Caco-2 (cell line): ENCODE measurements around the gene UPK3B. TPM values are rescaled to one million over a fixed set of nuclear protein-coding genes. Genes with fewer than 3 reads are reported as not detected.
A peak's percentile ranks its signal among the peaks of the same experiment; 100 is the strongest.
"Not testable (repeated sequence)": the region's sequence is repeated elsewhere in the genome, so short reads cannot be mapped to it uniquely, and the experiment has no call there.

ENCODE experiments used
- Bru-seq: library from RNA; stranded (reverse); fragments of 400-500 nt; gene quantifications from one replicate; lab custom pipeline; 2021; lab: Mats Ljungman, UMichigan
- BruChase-seq, 2 experiments: library from RNA; stranded (reverse); fragments of 400-500 nt; gene quantifications; one replicate each; lab custom pipeline; 2021; lab: Mats Ljungman, UMichigan
- BruUV-seq: library from RNA; stranded (reverse); fragments of 400-500 nt; replicated peaks from 2 replicates; lab custom pipeline; 2021; lab: Mats Ljungman, UMichigan
- CTCF ChIA-PET: fragments of 300-600 bp; sonication (Branson Sonifier 250); formaldehyde crosslinking; loops from one replicate; lab custom pipeline; 2022; ENCODE audit warnings: antibody characterized with exemption; lab: Charles Lee
- POLR2A ChIA-PET: fragments of 300-600 bp; sonication (Branson Sonifier 250); formaldehyde crosslinking; loops from one replicate; lab custom pipeline; 2022; ENCODE audit warnings: antibody characterized with exemption; lab: Charles Lee
- DNase-seq, 2 experiments: peaks; one replicate each; pipeline versions ENCODE4 v3.0.0 to v3.0.0-alpha.2; 2020 to 2022
- H3K27me3 ChIP-seq: replicated peaks from 2 replicates; pipeline ENCODE4 v1.6.0; 2011; ENCODE audit warnings: low read length; ENCODE audit not compliant: control insufficient read depth, insufficient read depth
- H3K36me3 ChIP-seq: 2 replicates; pipeline ENCODE4 v1.5.1; 2011; ENCODE audit warnings: low read length; ENCODE audit not compliant: control insufficient read depth, insufficient read depth
- H3K4me1 ChIP-seq: fragments of 250-450 bp; sonication (Bioruptor Pico); 2 replicates; pipeline ENCODE4 v1.5.1; 2020; ENCODE audit warnings: mild to moderate bottlenecking
- H3K4me3 ChIP-seq: 2 replicates; pipeline ENCODE4 v1.5.1; 2011; ENCODE audit warnings: low read depth, mild to moderate bottlenecking, control low read depth, low read length
- H3K9me3 ChIP-seq: fragments of 250-450 bp; sonication (Bioruptor Pico); 2 replicates; pipeline ENCODE4 v1.5.1; 2020; ENCODE audit warnings: mild to moderate bottlenecking, moderate library complexity
- H3K27ac Mint-ChIP-seq: one replicate; pipeline ENCODE4 v1.8.0; 2022; ENCODE audit warnings: mixed read lengths; ENCODE audit not compliant: unreplicated experiment
- H3K27me3 Mint-ChIP-seq: one replicate; pipeline ENCODE4 v1.8.0; 2022; ENCODE audit warnings: mixed read lengths; ENCODE audit not compliant: insufficient read depth, unreplicated experiment
- H3K36me3 Mint-ChIP-seq: one replicate; pipeline ENCODE4 v1.8.0; 2022; ENCODE audit warnings: mild to moderate bottlenecking, mixed read lengths; ENCODE audit not compliant: insufficient read depth, unreplicated experiment
- H3K4me1 Mint-ChIP-seq: one replicate; pipeline ENCODE4 v1.8.0; 2022; ENCODE audit warnings: low read depth, mixed read lengths; ENCODE audit not compliant: unreplicated experiment
- H3K4me3 Mint-ChIP-seq: one replicate; pipeline ENCODE4 v1.8.0; 2022; ENCODE audit warnings: mild to moderate bottlenecking, moderate library complexity, mixed read lengths; ENCODE audit not compliant: unreplicated experiment
- H3K9me3 Mint-ChIP-seq: one replicate; pipeline ENCODE4 v1.8.0; 2022; ENCODE audit warnings: mixed read lengths; ENCODE audit not compliant: unreplicated experiment
- intact Hi-C: fragments of 100-400 bp; cut with micrococcal nuclease; formaldehyde crosslinking; loops from one replicate; pipeline ENCODE4 v1.10.0; 2022; ENCODE audit not compliant: unreplicated experiment
- long read RNA-seq: library from polyadenylated mRNA; stranded (forward); transcript quantifications from one replicate; pipeline ENCODE4 v2.0.0, GENCODE V29; 2022
- total RNA-seq: library from RNA; stranded (reverse); gene quantifications from 2 replicates; pipeline ENCODE4 v1.2.3, GENCODE V29; 2022
- TF ChIP-seq, protein P1 (sequence below), 2 experiments: fragments of 200-600 bp in 1 of 2; IDR thresholded peaks; 1 replicate in 1 of 2; 2 replicates in 1 of 2; pipeline versions ENCODE4 v1.5.1 to v1.8.0; 2011 to 2022; ENCODE audit warnings: antibody characterized with exemption in 1 of 2, control low read depth in 1 of 2, inconsistent platforms in 1 of 2, low read depth in 1 of 2, low read length in 1 of 2, mild to moderate bottlenecking in 1 of 2, moderate library complexity in 1 of 2; ENCODE audit not compliant: insufficient read depth in 1 of 2, severe bottlenecking in 1 of 2, unreplicated experiment in 1 of 2

The UPK3B gene
- 5.3 and 9.1 TPM in 2 replicates for total RNA-seq
- Bru-seq, nascent RNA = percentile 35 among the genes with signal in this experiment
- BruChase-seq, experiment 1, labeled RNA remaining after a 2-hour chase = percentile 36 among the genes with signal in this experiment
- percentile 43 among the genes with signal in this experiment for BruChase-seq, experiment 2, labeled RNA remaining after a 6-hour chase
- long read RNA-seq, partial matches to known transcripts = 0 of 1 reads
- long read RNA-seq, other reads (novel, unspliced or antisense) = 0 of 1 reads

DNA sequence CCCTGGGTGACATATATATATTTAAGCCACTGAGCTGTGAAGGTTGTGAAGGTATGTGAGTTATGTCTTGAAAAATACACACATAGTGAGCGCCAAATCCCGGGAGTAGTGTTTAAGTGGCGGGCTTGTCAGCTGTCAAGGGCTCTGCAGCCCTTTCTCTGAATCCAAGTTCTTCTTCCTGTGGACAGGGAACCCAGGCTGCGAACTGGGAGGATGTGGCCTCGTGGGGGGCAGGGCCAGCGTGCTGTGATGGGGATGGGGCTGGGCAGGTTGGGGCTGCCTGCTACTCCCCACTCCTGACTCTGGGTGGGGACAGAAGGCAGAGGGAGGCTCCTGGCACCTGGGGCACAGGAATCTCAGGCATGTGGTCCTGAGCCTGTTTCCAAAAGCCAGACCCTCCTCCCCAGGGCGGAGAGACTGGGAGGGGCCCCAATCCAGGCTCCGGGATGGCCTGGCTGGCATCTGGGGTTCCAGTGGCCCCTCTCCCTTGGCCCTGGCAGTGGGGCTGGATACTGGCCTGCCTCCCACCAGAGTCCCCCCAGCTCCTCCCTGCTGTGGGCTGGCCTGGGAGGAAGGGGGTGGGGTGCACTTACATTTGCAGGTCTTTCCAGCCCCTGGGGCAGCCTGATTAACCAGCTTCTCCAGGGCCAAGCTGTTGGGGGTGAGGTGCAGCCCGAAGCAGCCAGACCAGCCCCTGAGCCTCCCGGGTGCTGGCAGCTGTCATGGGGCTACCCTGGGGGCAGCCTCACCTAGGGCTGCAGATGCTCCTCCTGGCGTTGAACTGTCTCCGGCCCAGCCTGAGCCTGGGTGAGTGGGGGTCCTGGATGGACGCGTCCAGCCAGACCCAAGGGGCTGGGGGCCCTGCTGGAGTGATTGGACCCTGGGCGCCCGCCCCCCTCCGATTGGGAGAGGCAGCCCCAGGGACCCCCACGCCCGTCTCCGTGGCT lies at the start of gene UPK3B:
TSS of gene UPK3B (plus strand) at position 622 of the 947 bp plus-strand sequence. CDS start at position 723, 101 bp downstream.
- Histone ChIP-seq H3K9me3 (no peaks in the 10 kb centered on the region), H3K4me1 (peaks cover 10% of the 10 kb centered on the region), H3K36me3 (no peaks in the 10 kb centered on the region), H3K27me3 (no peaks in the 10 kb centered on the region), H3K4me3 (no peak within 1 kb of the TSS)
- CTCF ChIA-PET = no interaction called here
- Mint-ChIP-seq H3K36me3 (peaks cover 18% of the 10 kb centered on the region), H3K4me3 (peak within 1 kb of the TSS; percentile 25), H3K27ac (peak within 1 kb of the TSS; percentile 12), H3K4me1 (no peaks in the 10 kb centered on the region), H3K9me3 (no peaks in the 10 kb centered on the region), H3K27me3 (no peaks in the 10 kb centered on the region)
- POLR2A ChIA-PET = no interaction called here
- TF ChIP-seq, protein P1, sequence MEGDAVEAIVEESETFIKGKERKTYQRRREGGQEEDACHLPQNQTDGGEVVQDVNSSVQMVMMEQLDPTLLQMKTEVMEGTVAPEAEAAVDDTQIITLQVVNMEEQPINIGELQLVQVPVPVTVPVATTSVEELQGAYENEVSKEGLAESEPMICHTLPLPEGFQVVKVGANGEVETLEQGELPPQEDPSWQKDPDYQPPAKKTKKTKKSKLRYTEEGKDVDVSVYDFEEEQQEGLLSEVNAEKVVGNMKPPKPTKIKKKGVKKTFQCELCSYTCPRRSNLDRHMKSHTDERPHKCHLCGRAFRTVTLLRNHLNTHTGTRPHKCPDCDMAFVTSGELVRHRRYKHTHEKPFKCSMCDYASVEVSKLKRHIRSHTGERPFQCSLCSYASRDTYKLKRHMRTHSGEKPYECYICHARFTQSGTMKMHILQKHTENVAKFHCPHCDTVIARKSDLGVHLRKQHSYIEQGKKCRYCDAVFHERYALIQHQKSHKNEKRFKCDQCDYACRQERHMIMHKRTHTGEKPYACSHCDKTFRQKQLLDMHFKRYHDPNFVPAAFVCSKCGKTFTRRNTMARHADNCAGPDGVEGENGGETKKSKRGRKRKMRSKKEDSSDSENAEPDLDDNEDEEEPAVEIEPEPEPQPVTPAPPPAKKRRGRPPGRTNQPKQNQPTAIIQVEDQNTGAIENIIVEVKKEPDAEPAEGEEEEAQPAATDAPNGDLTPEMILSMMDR (IDR thresholded peaks at IDR 0.05; ENCODE audit: insufficient read depth in 1 of 2, low read depth in 1 of 2, low read length in 1 of 2, severe bottlenecking in 1 of 2, unreplicated experiment in 1 of 2) = no peak
- no TSS peak for BruUV-seq
- peak; percentile 75 to 84 for DNase-seq
- intact Hi-C loops = no loop called here

GRCh38 chr7:76460767-76461166 lies 49.6 kb upstream of the UPK3B start:
- CTCF ChIA-PET, H3K36me3 ChIP-seq, H3K4me3 Mint-ChIP-seq, BruUV-seq, intact Hi-C loops, H3K27me3 ChIP-seq, H3K27ac Mint-ChIP-seq, H3K4me1 Mint-ChIP-seq, H3K36me3 Mint-ChIP-seq, H3K4me1 ChIP-seq, DNase-seq, H3K9me3 Mint-ChIP-seq, H3K4me3 ChIP-seq, H3K9me3 ChIP-seq, H3K27me3 Mint-ChIP-seq, POLR2A ChIA-PET: not testable (repeated sequence)

GRCh38 chr7:76461464-76462101 lies 48.8 kb upstream of the UPK3B start, which contains the start of gene DTX2:
TSS of gene DTX2 (plus strand) at chr7:76461709. CDS start at chr7:76480510, 18,801 bp downstream.
- BruUV-seq, intact Hi-C loops, H3K27ac Mint-ChIP-seq, POLR2A ChIA-PET, H3K36me3 Mint-ChIP-seq, H3K4me1 Mint-ChIP-seq, H3K36me3 ChIP-seq, H3K27me3 ChIP-seq, H3K9me3 Mint-ChIP-seq, CTCF ChIA-PET, H3K9me3 ChIP-seq, H3K4me1 ChIP-seq, H3K27me3 Mint-ChIP-seq: not testable (repeated sequence)
- DNase-seq = peak in 1 of 2 experiments; percentile 66
- peak within 1 kb of the TSS; percentile 49 for H3K4me3 ChIP-seq
- peak within 1 kb of the TSS; percentile 65 for H3K4me3 Mint-ChIP-seq

DNA sequence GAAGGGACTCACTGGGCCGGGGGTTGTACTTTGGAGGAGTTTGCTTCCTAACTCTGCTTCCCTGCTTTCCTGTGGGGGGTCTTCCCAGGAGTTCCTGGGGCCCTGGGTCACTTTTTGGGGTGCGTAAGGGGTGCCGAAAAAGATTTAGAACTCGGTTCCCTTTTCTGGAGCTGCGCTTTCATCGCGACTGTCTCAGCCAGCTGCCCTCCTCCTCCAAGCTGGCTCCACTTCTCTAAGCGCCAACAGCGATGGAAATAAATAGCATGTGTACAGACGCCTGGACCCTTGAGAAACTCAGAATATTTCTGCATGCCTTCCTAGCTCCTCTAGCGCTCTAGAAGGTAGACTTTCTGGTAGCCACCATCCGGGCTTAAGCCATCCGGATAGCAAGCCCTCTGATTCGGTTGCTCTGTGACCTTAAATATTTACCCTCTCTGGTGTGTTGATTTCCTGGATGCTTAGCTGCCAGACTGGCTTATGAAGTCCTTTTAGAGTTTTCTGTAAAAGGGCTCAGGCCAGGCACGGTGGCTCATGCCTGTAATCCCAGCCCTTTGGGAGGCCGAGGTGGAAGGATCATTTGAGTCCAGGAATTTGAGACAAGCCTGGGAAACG lies 48.0 kb upstream of the UPK3B start:
- H3K9me3 ChIP-seq, CTCF ChIA-PET, H3K4me1 Mint-ChIP-seq, H3K36me3 ChIP-seq, intact Hi-C loops, H3K4me3 ChIP-seq, H3K9me3 Mint-ChIP-seq, POLR2A ChIA-PET, H3K27me3 ChIP-seq, H3K27me3 Mint-ChIP-seq, DNase-seq, H3K36me3 Mint-ChIP-seq, H3K4me1 ChIP-seq, H3K27ac Mint-ChIP-seq, H3K4me3 Mint-ChIP-seq: not testable (repeated sequence)
- BruUV-seq = TSS peak; percentile 44

DNA sequence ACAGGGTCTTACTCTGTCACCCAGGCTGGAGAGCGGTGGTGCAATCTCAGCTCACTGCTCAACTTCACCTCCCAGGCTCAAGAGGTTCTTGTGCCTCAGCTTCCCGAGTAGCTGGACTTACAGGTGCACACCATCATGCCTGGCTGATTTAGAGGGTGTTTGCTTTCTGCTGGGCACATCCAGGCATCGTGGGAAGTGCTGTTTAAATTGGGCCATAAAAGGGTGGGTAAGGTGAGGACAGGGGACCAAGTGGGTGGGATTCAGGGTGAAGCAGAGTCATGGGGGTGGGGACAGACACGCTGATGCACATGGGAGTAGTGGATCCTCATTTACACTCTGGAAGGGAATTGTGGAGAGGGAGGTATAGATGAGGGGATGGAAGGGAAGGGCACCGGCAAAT lies 45.4 kb upstream of the UPK3B start:
- CTCF ChIA-PET, BruUV-seq: not testable (repeated sequence)

More for the DNA sequence above, 45.4 kb upstream of the UPK3B start:
- H3K27me3 Mint-ChIP-seq, H3K36me3 ChIP-seq, H3K4me1 ChIP-seq, H3K9me3 Mint-ChIP-seq, H3K27me3 ChIP-seq, H3K27ac Mint-ChIP-seq, DNase-seq, H3K4me3 Mint-ChIP-seq, H3K4me1 Mint-ChIP-seq, H3K9me3 ChIP-seq, H3K4me3 ChIP-seq, POLR2A ChIA-PET, H3K36me3 Mint-ChIP-seq, intact Hi-C loops: not testable (repeated sequence)
